ENCODE measurements around the gene TRAPPC12.
"Not testable (repeated sequence)": the region's sequence is repeated elsewhere in the genome, so short reads cannot be mapped to it uniquely, and the experiment has no call there.

TRAPPC12 gene

GRCh38 chr2:3454005-3454404, 74.5 kb downstream of the TRAPPC12 start:
- not testable (repeated sequence) for H3K4me3 ChIP-seq (ENCODE audit: low read depth, low read length); H3K27ac ChIP-seq (ENCODE audit: low read depth, low read length); H3K4me1 ChIP-seq (ENCODE audit: control insufficient read depth, insufficient read depth, low read length); H3K27me3 ChIP-seq (ENCODE audit: control insufficient read depth, insufficient read depth, low read length); H3K9me3 ChIP-seq (ENCODE audit: control insufficient read depth, insufficient read depth, low read depth, low read length); H3K9ac ChIP-seq (ENCODE audit: low read length)
- H3K36me3 ChIP-seq (ENCODE audit: control insufficient read depth, insufficient read depth, low read length): peaks cover 45% of the 10 kb centered on the region

GRCh38 chr2:3454802-3455201, 75.3 kb downstream of the TRAPPC12 start:
- H3K36me3 ChIP-seq (ENCODE audit: control insufficient read depth, insufficient read depth, low read length): peaks cover 37% of the 10 kb centered on the region
- H3K4me1 ChIP-seq (ENCODE audit: control insufficient read depth, insufficient read depth, low read length): no peaks in the 10 kb centered on the region
- H3K4me3 ChIP-seq (ENCODE audit: low read depth, low read length): no peak overlapping the region
- no peak overlapping the region for H3K27ac ChIP-seq (ENCODE audit: low read depth, low read length)
- H3K9me3 ChIP-seq (ENCODE audit: control insufficient read depth, insufficient read depth, low read depth, low read length): no peaks in the 10 kb centered on the region
- no peak overlapping the region for H3K9ac ChIP-seq (ENCODE audit: low read length)
- H3K27me3 ChIP-seq (ENCODE audit: control insufficient read depth, insufficient read depth, low read length): no peaks in the 10 kb centered on the region

- Histone ChIP-seq H3K4me1 (ENCODE audit: control insufficient read depth, insufficient read depth, low read length) (no peaks in the 10 kb centered on the region), H3K36me3 (ENCODE audit: control insufficient read depth, insufficient read depth, low read length) (peaks cover 31% of the 10 kb centered on the region), H3K27ac (ENCODE audit: low read depth, low read length) (no peak overlapping the region), H3K9me3 (ENCODE audit: control insufficient read depth, insufficient read depth, low read depth, low read length) (no peaks in the 10 kb centered on the region), H3K4me3 (ENCODE audit: low read depth, low read length) (no peak overlapping the region), H3K27me3 (ENCODE audit: control insufficient read depth, insufficient read depth, low read length) (no peaks in the 10 kb centered on the region), H3K9ac (ENCODE audit: low read length) (no peak overlapping the region)
Measured at GRCh38 chr2:3456125-3456524, 76.6 kb downstream of the TRAPPC12 start.

GRCh38 chr2:3457524-3458395, 78.3 kb downstream of the TRAPPC12 start:
- H3K27me3 ChIP-seq (ENCODE audit: control insufficient read depth, insufficient read depth, low read length): no peaks in the 10 kb centered on the region
- H3K4me1 ChIP-seq (ENCODE audit: control insufficient read depth, insufficient read depth, low read length): peaks cover 5% of the 10 kb centered on the region; the same call in 1 of the 2 replicates
- peaks cover 31% of the 10 kb centered on the region for H3K36me3 ChIP-seq (ENCODE audit: control insufficient read depth, insufficient read depth, low read length)
- no peaks in the 10 kb centered on the region for H3K9me3 ChIP-seq (ENCODE audit: control insufficient read depth, insufficient read depth, low read depth, low read length)
- H3K27ac ChIP-seq (ENCODE audit: low read depth, low read length): no peak overlapping the region
- H3K4me3 ChIP-seq (ENCODE audit: low read depth, low read length): no peak overlapping the region
- no peak overlapping the region for H3K9ac ChIP-seq (ENCODE audit: low read length)

GRCh38 chr2:3458396-3459184, 79.1 kb downstream of the TRAPPC12 start:
- peaks cover 29% of the 10 kb centered on the region for H3K36me3 ChIP-seq (ENCODE audit: control insufficient read depth, insufficient read depth, low read length)
- no peaks in the 10 kb centered on the region for H3K27me3 ChIP-seq (ENCODE audit: control insufficient read depth, insufficient read depth, low read length)
- H3K27ac ChIP-seq (ENCODE audit: low read depth, low read length): no peak overlapping the region
- H3K4me3 ChIP-seq (ENCODE audit: low read depth, low read length): no peak overlapping the region
- peaks cover 5% of the 10 kb centered on the region; the same call in 1 of the 2 replicates for H3K4me1 ChIP-seq (ENCODE audit: control insufficient read depth, insufficient read depth, low read length)
- H3K9ac ChIP-seq (ENCODE audit: low read length): no peak overlapping the region
- H3K9me3 ChIP-seq (ENCODE audit: control insufficient read depth, insufficient read depth, low read depth, low read length): no peaks in the 10 kb centered on the region

- Histone ChIP-seq H3K9ac (ENCODE audit: low read length) (no peak overlapping the region), H3K27ac (ENCODE audit: low read depth, low read length) (no peak overlapping the region), H3K27me3 (ENCODE audit: control insufficient read depth, insufficient read depth, low read length) (no peaks in the 10 kb centered on the region), H3K9me3 (ENCODE audit: control insufficient read depth, insufficient read depth, low read depth, low read length) (no peaks in the 10 kb centered on the region), H3K4me1 (ENCODE audit: control insufficient read depth, insufficient read depth, low read length) (peaks cover 5% of the 10 kb centered on the region; the same call in 1 of the 2 replicates), H3K4me3 (ENCODE audit: low read depth, low read length) (no peak overlapping the region), H3K36me3 (ENCODE audit: control insufficient read depth, insufficient read depth, low read length) (peaks cover 29% of the 10 kb centered on the region)
Measured at GRCh38 chr2:3459185-3460015, 79.9 kb downstream of the TRAPPC12 start.

- no peak overlapping the region for H3K4me3 ChIP-seq (ENCODE audit: low read depth, low read length)
- no peaks in the 10 kb centered on the region for H3K27me3 ChIP-seq (ENCODE audit: control insufficient read depth, insufficient read depth, low read length)
- no peak overlapping the region for H3K27ac ChIP-seq (ENCODE audit: low read depth, low read length)
- H3K9ac ChIP-seq (ENCODE audit: low read length): no peak overlapping the region
- peaks cover 5% of the 10 kb centered on the region; the same call in 1 of the 2 replicates for H3K4me1 ChIP-seq (ENCODE audit: control insufficient read depth, insufficient read depth, low read length)
- H3K9me3 ChIP-seq (ENCODE audit: control insufficient read depth, insufficient read depth, low read depth, low read length): no peaks in the 10 kb centered on the region
- peaks cover 29% of the 10 kb centered on the region for H3K36me3 ChIP-seq (ENCODE audit: control insufficient read depth, insufficient read depth, low read length)
Measured at GRCh38 chr2:3460156-3460555, 80.7 kb downstream of the TRAPPC12 start.

- H3K36me3 ChIP-seq (ENCODE audit: control insufficient read depth, insufficient read depth, low read length): peaks cover 25% of the 10 kb centered on the region
- no peaks in the 10 kb centered on the region for H3K9me3 ChIP-seq (ENCODE audit: control insufficient read depth, insufficient read depth, low read depth, low read length)
- H3K4me1 ChIP-seq (ENCODE audit: control insufficient read depth, insufficient read depth, low read length): peaks cover 5% of the 10 kb centered on the region; the same call in 1 of the 2 replicates
- H3K9ac ChIP-seq (ENCODE audit: low read length): no peak overlapping the region
- H3K4me3 ChIP-seq (ENCODE audit: low read depth, low read length): no peak overlapping the region
- H3K27ac ChIP-seq (ENCODE audit: low read depth, low read length): no peak overlapping the region
- no peaks in the 10 kb centered on the region for H3K27me3 ChIP-seq (ENCODE audit: control insufficient read depth, insufficient read depth, low read length)
Measured at GRCh38 chr2:3460831-3461800, 81.6 kb downstream of the TRAPPC12 start.

- H3K36me3 ChIP-seq (ENCODE audit: control insufficient read depth, insufficient read depth, low read length): peaks cover 19% of the 10 kb centered on the region
- peaks cover 5% of the 10 kb centered on the region; the same call in 1 of the 2 replicates for H3K4me1 ChIP-seq (ENCODE audit: control insufficient read depth, insufficient read depth, low read length)
- H3K4me3 ChIP-seq (ENCODE audit: low read depth, low read length): no peak overlapping the region
- no peak overlapping the region for H3K9ac ChIP-seq (ENCODE audit: low read length)
- no peaks in the 10 kb centered on the region for H3K27me3 ChIP-seq (ENCODE audit: control insufficient read depth, insufficient read depth, low read length)
- no peaks in the 10 kb centered on the region for H3K9me3 ChIP-seq (ENCODE audit: control insufficient read depth, insufficient read depth, low read depth, low read length)
- H3K27ac ChIP-seq (ENCODE audit: low read depth, low read length): no peak overlapping the region
Measured at GRCh38 chr2:3461801-3462492, 82.5 kb downstream of the TRAPPC12 start.
